MM.1S (cell line): ENCODE measurements around the gene BCL2L14.

Experiments used
- DNase-seq: peaks from one replicate; pipeline ENCODE4 v3.0.0-alpha.2; 2015
- H2AFZ ChIP-seq: fragments of 300-600 bp; sonication (generic); 2 replicates; pipeline ENCODE4 v1.6.0; 2016; ENCODE audit warnings: antibody characterized with exemption, low read length
- H3F3A ChIP-seq: fragments of 300-600 bp; sonication (generic); 2 replicates; pipeline ENCODE4 v1.6.1; 2016; ENCODE audit warnings: mild to moderate bottlenecking, antibody characterized with exemption, low read length, moderate library complexity, mixed read lengths; ENCODE audit not compliant: insufficient read depth
- H3K27ac ChIP-seq: fragments of 300-600 bp; sonication (generic); 2 replicates; pipeline ENCODE4 v1.5.1; 2016; ENCODE audit warnings: mild to moderate bottlenecking, low read length
- H3K27me3 ChIP-seq: fragments of 300-600 bp; sonication (generic); replicated peaks from 2 replicates; pipeline ENCODE4 v1.6.0; 2016; ENCODE audit warnings: low read length; ENCODE audit not compliant: insufficient read depth
- H3K36me3 ChIP-seq: fragments of 300-600 bp; sonication (generic); replicated peaks from 2 replicates; pipeline ENCODE4 v1.6.1; 2016; ENCODE audit warnings: mild to moderate bottlenecking, low read length, mixed read lengths; ENCODE audit not compliant: insufficient read depth
- H3K4me1 ChIP-seq: fragments of 300-600 bp; sonication (generic); 2 replicates; pipeline ENCODE4 v1.6.1; 2016; ENCODE audit warnings: low read length, mixed read lengths
- H3K4me2 ChIP-seq: fragments of 300-600 bp; sonication (generic); 2 replicates; pipeline ENCODE4 v1.6.0; 2016; ENCODE audit warnings: low read depth, low read length
- H3K4me3 ChIP-seq: fragments of 300-600 bp; sonication (generic); 2 replicates; pipeline ENCODE4 v1.5.1; 2016; ENCODE audit warnings: low read length, mixed read lengths
- H3K79me2 ChIP-seq: fragments of 300-600 bp; sonication (generic); 2 replicates; pipeline ENCODE4 v1.6.1; 2016; ENCODE audit warnings: mixed run types, low read length, mixed read lengths
- H3K9ac ChIP-seq: fragments of 300-600 bp; sonication (generic); 2 replicates; pipeline ENCODE4 v1.6.1; 2016; ENCODE audit warnings: low read length, mixed read lengths
- H3K9me2 ChIP-seq: fragments of 300-600 bp; sonication (generic); replicated peaks from 2 replicates; pipeline ENCODE4 v1.6.1; 2016; ENCODE audit warnings: mild to moderate bottlenecking, low read length, mixed read lengths; ENCODE audit not compliant: insufficient read depth
- H3K9me3 ChIP-seq: fragments of 300-600 bp; sonication (generic); replicated peaks from 2 replicates; pipeline ENCODE4 v1.6.1; 2016; ENCODE audit warnings: mild to moderate bottlenecking, low read length, mixed read lengths; ENCODE audit not compliant: insufficient read depth
- H4K20me1 ChIP-seq: fragments of 300-600 bp; sonication (generic); 2 replicates; pipeline ENCODE4 v1.6.1; 2016; ENCODE audit warnings: mild to moderate bottlenecking, low read length, moderate library complexity, mixed read lengths; ENCODE audit not compliant: insufficient read depth
- EZH2 ChIP-seq: fragments of 300-600 bp; sonication (generic); optimal IDR thresholded peaks from 2 replicates; pipeline ENCODE3; 2017; ENCODE audit warnings: low read depth, mild to moderate bottlenecking, antibody characterized with exemption, low read length, mixed read lengths
- EZH2phosphoT487 ChIP-seq: fragments of 300-600 bp; sonication (generic); IDR thresholded peaks from 2 replicates; pipeline ENCODE4 v1.6.1; 2018; ENCODE audit warnings: antibody characterized with exemption, low read length
- TF ChIP-seq, protein P1 (sequence below): fragments of 300-600 bp; sonication (generic); IDR thresholded peaks from 2 replicates; pipeline ENCODE4 v1.5.1; 2016; ENCODE audit warnings: antibody characterized with exemption, low read length, mixed read lengths

Gene BCL2L14

DNA sequence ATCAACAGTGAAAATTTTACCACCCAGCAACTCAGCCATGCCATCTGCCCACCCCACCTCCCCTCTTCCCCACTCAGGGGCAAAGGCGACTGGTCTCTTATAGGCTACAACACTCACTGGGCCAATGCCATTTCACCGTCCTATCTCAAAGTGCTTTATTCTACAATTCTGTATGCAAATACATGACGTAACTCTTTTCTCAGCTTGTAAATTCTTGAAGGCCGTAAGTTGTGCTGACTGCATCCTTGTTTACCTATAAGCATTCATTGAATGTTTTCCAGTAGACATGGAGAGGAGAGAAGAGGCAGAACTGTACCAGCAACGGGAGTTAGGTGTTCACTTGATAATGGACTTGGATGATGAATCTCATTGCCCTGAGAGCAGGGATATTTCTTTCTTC lies 15.6 kb downstream of the BCL2L14 start:
- Histone ChIP-seq H3K9ac (no peak overlapping the region), H3K4me2 (no peak overlapping the region), H3K9me2 (no peaks in the 10 kb centered on the region)

DNA sequence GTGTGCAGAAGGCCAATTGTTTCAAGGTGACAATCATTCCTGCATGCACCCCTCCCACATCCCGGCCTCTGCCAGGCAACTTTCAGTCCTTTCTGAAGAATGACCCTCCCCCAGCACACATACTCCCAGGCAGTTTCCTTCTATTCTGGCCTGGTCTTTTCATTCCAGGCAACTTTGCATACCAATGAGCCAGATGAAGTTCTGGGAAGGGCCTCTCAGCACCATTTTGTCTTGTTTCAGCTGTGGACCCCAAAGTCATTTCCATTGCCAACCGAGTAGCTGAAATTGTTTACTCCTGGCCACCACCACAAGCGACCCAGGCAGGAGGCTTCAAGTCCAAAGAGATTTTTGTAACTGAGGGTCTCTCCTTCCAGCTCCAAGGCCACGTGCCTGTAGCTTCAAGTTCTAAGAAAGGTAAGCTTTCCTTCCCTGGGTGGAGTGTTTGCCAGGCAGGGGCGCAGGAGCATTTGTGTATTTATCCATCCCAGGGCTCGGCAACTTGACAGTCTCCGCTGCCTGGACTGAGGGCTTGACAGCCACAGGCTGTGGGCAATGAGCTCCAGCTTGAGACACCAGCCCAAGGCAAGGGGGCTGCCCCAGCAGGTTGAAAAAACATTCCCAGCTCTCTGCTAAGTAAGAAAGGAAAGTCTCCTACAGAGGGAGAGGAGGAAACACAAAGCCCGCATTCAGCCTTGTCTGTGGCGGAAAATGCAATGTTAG lies 16.4 kb downstream of the BCL2L14 start:
- H3K36me3 ChIP-seq: no peaks in the 10 kb centered on the region
- no peak for DNase-seq
- no peak overlapping the region for H2AFZ ChIP-seq
- H3K9ac ChIP-seq: no peak overlapping the region
- H3F3A ChIP-seq: no peaks in the 10 kb centered on the region
- H4K20me1 ChIP-seq: no peaks in the 10 kb centered on the region
- no peaks in the 10 kb centered on the region for H3K9me2 ChIP-seq
- no peak overlapping the region for H3K4me3 ChIP-seq
- TF ChIP-seq EZH2phosphoT487: no peak
- TF ChIP-seq, protein P1, sequence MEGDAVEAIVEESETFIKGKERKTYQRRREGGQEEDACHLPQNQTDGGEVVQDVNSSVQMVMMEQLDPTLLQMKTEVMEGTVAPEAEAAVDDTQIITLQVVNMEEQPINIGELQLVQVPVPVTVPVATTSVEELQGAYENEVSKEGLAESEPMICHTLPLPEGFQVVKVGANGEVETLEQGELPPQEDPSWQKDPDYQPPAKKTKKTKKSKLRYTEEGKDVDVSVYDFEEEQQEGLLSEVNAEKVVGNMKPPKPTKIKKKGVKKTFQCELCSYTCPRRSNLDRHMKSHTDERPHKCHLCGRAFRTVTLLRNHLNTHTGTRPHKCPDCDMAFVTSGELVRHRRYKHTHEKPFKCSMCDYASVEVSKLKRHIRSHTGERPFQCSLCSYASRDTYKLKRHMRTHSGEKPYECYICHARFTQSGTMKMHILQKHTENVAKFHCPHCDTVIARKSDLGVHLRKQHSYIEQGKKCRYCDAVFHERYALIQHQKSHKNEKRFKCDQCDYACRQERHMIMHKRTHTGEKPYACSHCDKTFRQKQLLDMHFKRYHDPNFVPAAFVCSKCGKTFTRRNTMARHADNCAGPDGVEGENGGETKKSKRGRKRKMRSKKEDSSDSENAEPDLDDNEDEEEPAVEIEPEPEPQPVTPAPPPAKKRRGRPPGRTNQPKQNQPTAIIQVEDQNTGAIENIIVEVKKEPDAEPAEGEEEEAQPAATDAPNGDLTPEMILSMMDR: no peak
- TF ChIP-seq EZH2: no peak
- H3K4me2 ChIP-seq: no peak overlapping the region
- H3K4me1 ChIP-seq: no peaks in the 10 kb centered on the region
- no peaks in the 10 kb centered on the region for H3K9me3 ChIP-seq
- H3K27ac ChIP-seq: no peak overlapping the region
- no peaks in the 10 kb centered on the region for H3K27me3 ChIP-seq
- no peaks in the 10 kb centered on the region for H3K79me2 ChIP-seq

More for the DNA sequence above, 15.6 kb downstream of the BCL2L14 start:
- TF ChIP-seq, protein P1: no peak
- TF ChIP-seq EZH2 (no peak), EZH2phosphoT487 (no peak)
- Histone ChIP-seq H3K4me1 (no peaks in the 10 kb centered on the region), H3K4me3 (no peak overlapping the region), H3K27ac (no peak overlapping the region), H3K79me2 (no peaks in the 10 kb centered on the region), H4K20me1 (no peaks in the 10 kb centered on the region), H2AFZ (no peak overlapping the region), H3K9me3 (no peaks in the 10 kb centered on the region), H3F3A (no peaks in the 10 kb centered on the region), H3K27me3 (no peaks in the 10 kb centered on the region), H3K36me3 (no peaks in the 10 kb centered on the region)
- DNase-seq: no peak

DNA sequence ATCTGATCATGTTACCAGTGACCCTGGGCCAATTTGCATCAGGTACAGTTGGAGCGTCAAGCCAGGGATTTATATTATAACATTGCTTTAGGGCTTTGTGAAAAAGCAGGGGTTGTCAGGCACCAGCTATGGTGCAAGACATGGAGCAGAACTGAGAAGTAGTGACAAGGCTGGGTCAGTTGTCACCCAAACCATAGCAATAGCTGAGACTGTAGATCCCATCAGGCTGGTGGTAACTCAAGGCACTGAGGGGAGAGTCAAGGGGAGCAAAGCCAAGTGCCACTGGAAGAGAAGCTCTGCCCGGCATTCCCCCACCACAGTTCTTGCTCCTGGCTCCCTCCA lies 16.9 kb downstream of the BCL2L14 start:
- Histone ChIP-seq H3F3A (no peaks in the 10 kb centered on the region), H3K79me2 (no peaks in the 10 kb centered on the region)

More for the DNA sequence above, 16.9 kb downstream of the BCL2L14 start:
- Histone ChIP-seq H3K27ac (no peak overlapping the region), H3K27me3 (no peaks in the 10 kb centered on the region), H3K9me2 (no peaks in the 10 kb centered on the region), H3K4me1 (no peaks in the 10 kb centered on the region), H3K9ac (no peak overlapping the region), H3K9me3 (no peaks in the 10 kb centered on the region), H4K20me1 (no peaks in the 10 kb centered on the region), H3K4me2 (no peak overlapping the region), H3K36me3 (no peaks in the 10 kb centered on the region), H2AFZ (no peak overlapping the region), H3K4me3 (no peak overlapping the region)
- DNase-seq: no peak
- no peak for TF ChIP-seq EZH2
- TF ChIP-seq EZH2phosphoT487: no peak
- TF ChIP-seq, protein P1: no peak
